Motor neuron (in vitro differentiated cells): ENCODE measurements around the gene KLHL13. TPM values are rescaled to one million over a fixed set of nuclear protein-coding genes. Genes with fewer than 3 reads are reported as not detected.

Source experiments
- ATAC-seq, 8 experiments: fragments of 200-7000 bp; cut with Tn5 transposase; replicated peaks in 6 of 8; 2 replicates each; pipeline ENCODE4 v1.8.0; 2021; ENCODE audit warnings: mild to moderate bottlenecking in 8 of 8, moderate library complexity in 8 of 8
- H3K27ac ChIP-seq, 2 donors: fragments of 250-450 bp; sonication (Bioruptor Pico); 2 replicates each; pipeline ENCODE4 v1.9.0; 2021; ENCODE audit warnings: antibody characterized with exemption in 2 of 2, mild to moderate bottlenecking in 2 of 2, moderate library complexity in 1 of 2
- H3K4me1 ChIP-seq, 2 donors: fragments of 250-450 bp; sonication (Bioruptor Pico); replicated peaks in 1 of 2; 2 replicates each; pipeline ENCODE4 v1.6.1; 2021; ENCODE audit warnings: antibody characterized with exemption in 2 of 2, mild to moderate bottlenecking in 2 of 2, moderate library complexity in 1 of 2
- H3K4me3 ChIP-seq, 5 donors: fragments of 250-450 bp; sonication (Bioruptor Pico); 2 replicates each; pipeline ENCODE4 v1.9.0; 2021; ENCODE audit warnings: antibody characterized with exemption in 5 of 5, mild to moderate bottlenecking in 5 of 5, moderate library complexity in 4 of 5
- WGBS, 10 experiments: fragments of 450-650 bp; shearing (Covaris generic); methylation state at CpG; one replicate each; pipeline ENCODE4 v1.0.0; 2022; 5-methylcytosine and 5-hydroxymethylcytosine counted together
- in situ Hi-C, 9 experiments: fragments of 400-800 bp; cut with MboI; loops; one replicate each; pipeline ENCODE4 v1.15.0; 2021; ENCODE audit warnings: low sequenced_read_pairs in 9 of 9, low pct_unique_long_range_greater_than_20kb in 2 of 9; ENCODE audit not compliant: unreplicated experiment in 9 of 9
- total RNA-seq, 8 experiments: library from RNA; unstranded; fragments of 300-600 nt; gene quantifications; 2 replicates each; pipeline versions ENCODE4 v1.2.3 to v1.2.4, GENCODE V29; 2022

KLHL13 gene
- total RNA-seq, 8 experiments from 2014 or later: 0.35 to 47.1 (median 26.8) TPM

- no peak overlapping the region for H3K27ac ChIP-seq
- H3K4me1 ChIP-seq: no peaks in the 10 kb centered on the region
- H3K4me3 ChIP-seq: no peak overlapping the region
- in situ Hi-C loops: loop anchor here in 1 of 9 experiments (25.0 kb wide), 1 partner anchor 239 kb away; no protein-coding TSS in a partner anchor
- 0 to 100% (median 50%) methylated on average over 1 to 2 of the region's 2 CpGs; no CpG with 5 or more reads in 5 of the 10 experiments for WGBS, 10 experiments
- no peak for ATAC-seq
These were observed 118.4 kb downstream of the KLHL13 start for GRCh38 chrX:117998171-117998570.

DNA sequence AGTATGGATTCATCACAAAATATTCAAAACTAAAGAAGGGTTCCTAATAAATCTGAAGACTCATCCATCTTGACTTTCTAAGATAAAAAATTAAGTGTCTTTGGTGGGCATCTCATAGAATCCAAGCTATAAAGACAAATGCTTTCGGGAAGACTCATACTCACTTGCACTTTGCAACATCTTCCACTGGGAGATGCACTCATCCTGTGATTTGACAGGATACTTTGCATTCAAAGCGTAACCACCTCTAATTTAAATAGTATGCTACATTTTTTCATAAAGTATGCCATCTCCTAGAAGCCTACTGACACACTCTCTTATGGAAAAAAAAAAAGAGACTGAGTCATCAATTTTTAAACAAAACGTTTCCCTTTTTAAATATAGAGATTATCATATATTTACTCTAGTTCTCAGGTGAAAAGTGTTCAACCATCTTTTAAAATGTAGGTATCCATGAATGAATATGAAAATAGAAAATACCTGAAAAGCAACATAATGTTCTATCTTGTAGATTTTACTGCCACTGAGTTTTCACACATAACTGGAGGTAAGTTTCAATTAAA lies 119.6 kb downstream of the KLHL13 start:
- 0 to 83% (median 55%) methylated on average over 1 to 3 of the region's 3 CpGs; no CpG with 5 or more reads in 2 of the 10 experiments for WGBS, 10 experiments
- in situ Hi-C loops: loop anchor here in 1 of 9 experiments (25.0 kb wide), 1 partner anchor 240 kb away; no protein-coding TSS in a partner anchor
- Histone ChIP-seq H3K4me3 (no peak overlapping the region), H3K27ac (no peak overlapping the region), H3K4me1 (no peaks in the 10 kb centered on the region)
- ATAC-seq: peak in 4 of 8 experiments; percentile 16 to 82 (median 41)

- 0 to 100% (median 49%) methylated on average over 1 to 4 of the region's 4 CpGs; no CpG with 5 or more reads in 2 of the 10 experiments for WGBS, 10 experiments
- ATAC-seq: no peak
- Histone ChIP-seq H3K4me1 (no peaks in the 10 kb centered on the region), H3K27ac (no peak overlapping the region), H3K4me3 (no peak overlapping the region)
- in situ Hi-C loops: loop anchor here in 1 of 9 experiments (25.0 kb wide), 1 partner anchor 241 kb away; no protein-coding TSS in a partner anchor
These were observed 120.2 kb downstream of the KLHL13 start for GRCh38 chrX:117996408-117996807.

GRCh38 chrX:117995378-117995777 lies 121.2 kb downstream of the KLHL13 start:
- in situ Hi-C loops: loop anchor here in 1 of 9 experiments (25.0 kb wide), 1 partner anchor 242 kb away; no protein-coding TSS in a partner anchor
- H3K27ac ChIP-seq: no peak overlapping the region
- WGBS, 10 experiments: 75% methylated on average over 1 of the region's 1 CpG; no CpG with 5 or more reads in 9 of the 10 experiments
- ATAC-seq: no peak
- no peak overlapping the region for H3K4me3 ChIP-seq
- H3K4me1 ChIP-seq: no peaks in the 10 kb centered on the region

GRCh38 chrX:117992192-117992723 lies 124.4 kb downstream of the KLHL13 start:
- WGBS, 10 experiments: 20% methylated on average over 1 of the region's 1 CpG; no CpG with 5 or more reads in 9 of the 10 experiments
- no peak for ATAC-seq
- in situ Hi-C loops: loop anchor here in 1 of 9 experiments (25.0 kb wide), 1 partner anchor 245 kb away; no protein-coding TSS in a partner anchor
- H3K4me1 ChIP-seq: no peaks in the 10 kb centered on the region
- no peak overlapping the region for H3K4me3 ChIP-seq
- H3K27ac ChIP-seq: no peak overlapping the region

DNA sequence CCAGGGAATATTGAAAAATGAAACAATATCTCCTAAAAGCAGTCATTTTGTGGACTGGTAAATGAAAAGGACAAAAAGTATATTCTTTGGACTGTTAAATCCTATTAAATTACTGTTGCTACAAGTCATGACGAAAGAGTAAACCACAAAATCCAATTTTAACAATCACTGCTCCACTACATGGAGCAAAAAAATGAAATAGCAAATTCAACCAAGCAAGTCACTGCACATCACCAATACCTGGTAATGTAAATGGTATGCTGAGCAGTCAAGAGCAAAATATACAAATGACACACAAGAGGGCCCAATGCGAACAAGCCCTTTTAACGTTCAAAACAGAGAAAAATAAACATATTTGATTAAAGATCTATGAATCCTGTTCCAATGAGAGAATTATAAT lies 126.2 kb downstream of the KLHL13 start:
- no peak overlapping the region for H3K4me3 ChIP-seq
- in situ Hi-C loops: loop anchor here in 1 of 9 experiments (25.0 kb wide), 1 partner anchor 247 kb away; no protein-coding TSS in a partner anchor
- no peaks in the 10 kb centered on the region for H3K4me1 ChIP-seq
- H3K27ac ChIP-seq: no peak overlapping the region
- ATAC-seq: no peak
- 42 to 100% (median 58%) methylated on average over 1 to 3 of the region's 3 CpGs; no CpG with 5 or more reads in 4 of the 10 experiments for WGBS, 10 experiments

DNA sequence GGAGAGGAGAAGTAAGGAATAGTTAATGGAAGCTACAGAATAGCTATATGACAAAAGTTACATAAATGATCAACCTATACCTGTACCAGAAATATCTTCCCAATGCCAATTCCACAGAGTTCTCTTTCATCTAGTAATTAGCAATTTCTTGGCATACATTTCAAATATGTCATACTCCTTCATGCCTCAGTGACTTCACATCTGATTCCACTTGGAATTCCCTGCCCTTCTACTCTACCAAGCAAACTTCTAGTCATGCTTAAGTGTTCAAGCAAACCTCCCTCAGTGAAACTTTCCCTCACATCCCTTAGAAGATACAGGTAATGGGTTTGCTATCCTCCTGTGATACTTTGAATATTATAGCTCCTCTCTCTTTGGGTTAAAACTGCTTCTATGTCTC lies 127.1 kb downstream of the KLHL13 start:
- H3K27ac ChIP-seq: no peak overlapping the region
- no peaks in the 10 kb centered on the region for H3K4me1 ChIP-seq
- in situ Hi-C loops: loop anchor here in 1 of 9 experiments (25.0 kb wide), 1 partner anchor 248 kb away; no protein-coding TSS in a partner anchor
- ATAC-seq: no peak
- no peak overlapping the region for H3K4me3 ChIP-seq

- Histone ChIP-seq H3K4me1 (peaks cover 2 to 8% of the 10 kb centered on the region in 2 donors), H3K4me3 (no peak overlapping the region), H3K27ac (no peak overlapping the region)
- ATAC-seq: peak in 1 of 8 experiments; percentile 79
- whole genome bisulfite sequencing, 10 experiments: 29 to 100% (median 71%) methylated on average over 1 to 2 of the region's 2 CpGs; no CpG with 5 or more reads in 5 of the 10 experiments
- in situ Hi-C loops: loop anchor here in 1 of 9 experiments (25.0 kb wide), 1 partner anchor 250 kb away; no protein-coding TSS in a partner anchor
These were observed 129.2 kb downstream of the KLHL13 start for GRCh38 chrX:117987373-117987772.

GRCh38 chrX:117985241-117985640 lies 131.4 kb downstream of the KLHL13 start:
- Histone ChIP-seq H3K4me3 (no peak overlapping the region), H3K27ac (no peak overlapping the region), H3K4me1 (peaks cover 3 to 8% of the 10 kb centered on the region in 2 donors)
- in situ Hi-C loops: loop anchor here in 1 of 9 experiments (25.0 kb wide), 1 partner anchor 252 kb away; no protein-coding TSS in a partner anchor
- peak in 1 of 8 experiments; percentile 33 for ATAC-seq
- 0 to 40% (median 10%) methylated on average over 1 of the region's 1 CpG; no CpG with 5 or more reads in 6 of the 10 experiments for WGBS, 10 experiments

DNA sequence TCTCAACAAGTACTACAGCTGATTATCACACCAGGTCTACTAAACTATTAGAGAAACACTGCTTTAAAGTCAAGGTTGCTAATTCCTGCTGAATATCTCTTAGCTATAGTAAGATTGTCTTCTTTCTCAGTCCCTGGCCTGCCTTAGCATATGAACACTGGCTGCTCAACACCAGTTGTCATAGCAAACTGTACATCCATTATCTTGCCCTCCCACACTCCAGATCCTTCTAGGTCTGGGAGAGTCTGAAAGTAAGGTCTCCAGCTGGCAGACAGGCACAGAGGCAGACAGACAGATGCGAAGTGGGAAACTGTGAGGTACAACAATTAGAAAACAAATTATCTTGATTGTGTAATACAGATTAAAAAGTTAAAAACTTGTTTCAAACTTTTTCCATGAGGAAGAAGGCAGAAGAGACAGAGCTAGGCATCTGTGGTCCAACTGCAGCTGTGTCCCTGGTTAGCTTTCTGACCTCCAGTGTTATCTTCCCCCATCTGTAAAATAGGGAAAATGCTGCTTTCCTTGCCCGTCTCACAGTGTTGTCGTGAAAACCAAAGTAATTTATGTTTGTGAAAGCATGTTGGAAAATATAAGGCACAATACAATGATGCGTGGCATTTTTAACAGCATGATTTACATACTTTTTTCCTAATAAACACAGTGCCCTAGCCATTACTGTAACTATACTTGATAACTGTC lies 133.8 kb downstream of the KLHL13 start:
- Histone ChIP-seq H3K4me3 (no peak overlapping the region), H3K4me1 (peaks cover 3 to 8% of the 10 kb centered on the region in 2 donors), H3K27ac (no peak overlapping the region)
- 40 to 100% (median 60%) methylated on average over 1 to 4 of the region's 4 CpGs; no CpG with 5 or more reads in 4 of the 10 experiments for WGBS, 10 experiments
- peak in 5 of 8 experiments; percentile 41 to 81 (median 54) for ATAC-seq
- in situ Hi-C loops: loop anchor here in 1 of 9 experiments (25.0 kb wide), 1 partner anchor 254 kb away; no protein-coding TSS in a partner anchor

DNA sequence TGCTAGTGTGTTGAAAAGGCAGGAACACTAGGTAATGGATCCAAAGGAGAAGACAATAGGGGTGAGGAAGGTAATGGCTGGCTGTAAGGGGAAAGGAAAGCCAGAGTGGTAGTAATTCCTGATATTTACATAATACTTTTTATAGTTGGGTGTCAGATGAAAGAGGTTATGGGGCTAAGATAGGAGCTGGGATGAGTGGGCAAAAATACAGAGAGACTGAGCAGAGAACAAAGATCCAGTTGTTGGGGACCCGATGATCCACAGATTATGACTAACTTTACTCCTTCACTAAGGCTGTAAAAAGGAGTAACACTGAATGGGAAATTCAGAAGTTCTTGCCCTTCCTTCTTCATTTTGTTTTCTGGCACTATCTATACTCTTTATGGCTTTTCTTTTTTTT lies 138.2 kb downstream of the KLHL13 start:
- peaks cover 3 to 9% of the 10 kb centered on the region in 2 donors for H3K4me1 ChIP-seq
- ATAC-seq: no peak
- WGBS, 10 experiments: 36 to 100% (median 89%) methylated on average over 1 of the region's 1 CpG; no CpG with 5 or more reads in 5 of the 10 experiments
- in situ Hi-C loops: loop anchor here in 1 of 9 experiments (25.0 kb wide), 1 partner anchor 259 kb away; no protein-coding TSS in a partner anchor
- H3K27ac ChIP-seq: no peak overlapping the region
- no peak overlapping the region for H3K4me3 ChIP-seq

DNA sequence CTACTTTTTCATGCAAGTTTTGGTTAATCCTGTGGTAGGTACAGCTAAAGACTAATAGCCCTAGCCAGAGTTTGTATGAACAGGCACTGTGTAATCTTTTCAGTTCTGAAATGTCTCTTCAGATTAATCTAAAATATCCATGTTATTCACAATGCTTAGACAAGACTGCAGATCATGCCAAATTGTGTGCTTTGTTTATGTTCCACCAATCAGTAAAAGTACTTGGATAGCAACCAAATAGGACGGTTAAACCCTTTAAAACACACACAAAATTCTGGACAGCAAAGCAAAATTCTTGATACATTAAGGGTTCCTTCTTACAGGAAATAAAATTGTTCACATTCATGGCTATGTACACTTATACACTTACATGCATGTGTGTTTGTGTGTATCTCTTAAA lies 139.1 kb downstream of the KLHL13 start:
- peaks cover 3 to 6% of the 10 kb centered on the region in 2 donors for H3K4me1 ChIP-seq
- in situ Hi-C loops: loop anchor here in 1 of 9 experiments (25.0 kb wide), 1 partner anchor 260 kb away; no protein-coding TSS in a partner anchor
- no peak for ATAC-seq
- WGBS, 10 experiments: 0 to 54% (median 14%) methylated on average over 1 of the region's 1 CpG; no CpG with 5 or more reads in 7 of the 10 experiments
- H3K27ac ChIP-seq: no peak overlapping the region
- H3K4me3 ChIP-seq: no peak overlapping the region
